OCI-LY1 (cell line): ENCODE data around the gene ASAP3.

Experiments
- H2AFZ ChIP-seq: fragments of 200-600 bp; sonication (generic), shearing (Covaris generic); 2 replicates; pipeline ENCODE4 v1.6.0; 2014; ENCODE audit warnings: antibody characterized with exemption, mild to moderate bottlenecking, low read length
- H3F3A ChIP-seq: fragments of 200-600 bp; sonication (generic), shearing (Covaris generic); 2 replicates; pipeline ENCODE4 v1.6.0; 2014; ENCODE audit warnings: mild to moderate bottlenecking, antibody characterized with exemption, low read length, moderate library complexity; ENCODE audit not compliant: insufficient read depth
- H3K27ac ChIP-seq: fragments of 200-600 bp; sonication (generic); 2 replicates; pipeline ENCODE4 v1.5.1; 2014; ENCODE audit warnings: low read length, mixed run types, mild to moderate bottlenecking, low read depth; ENCODE audit not compliant: poor library complexity, severe bottlenecking
- H3K27me3 ChIP-seq: fragments of 200-600 bp; sonication (generic); 2 replicates; pipeline ENCODE4 v1.6.0; 2014; ENCODE audit warnings: antibody characterized with exemption, mild to moderate bottlenecking, low read length, moderate library complexity; ENCODE audit not compliant: insufficient read depth
- H3K36me3 ChIP-seq: fragments of 200-600 bp; sonication (generic); 2 replicates; pipeline ENCODE4 v1.6.1; 2014; ENCODE audit warnings: mild to moderate bottlenecking, antibody characterized with exemption, low read length, moderate library complexity, mixed read lengths; ENCODE audit not compliant: insufficient read depth
- H3K4me1 ChIP-seq: fragments of 200-600 bp; sonication (generic); 2 replicates; pipeline ENCODE4 v1.5.1; 2014; ENCODE audit warnings: mild to moderate bottlenecking, low read length, moderate library complexity; ENCODE audit not compliant: insufficient read depth, severe bottlenecking
- H3K4me2 ChIP-seq: fragments of 200-600 bp; sonication (generic), shearing (Covaris generic); 2 replicates; pipeline ENCODE4 v1.6.1; 2014; ENCODE audit warnings: low read length
- H3K4me3 ChIP-seq: fragments of 200-600 bp; sonication (generic); 2 replicates; pipeline ENCODE4 v1.5.1; 2014; ENCODE audit warnings: low read length, low read depth, mild to moderate bottlenecking, mixed read lengths; ENCODE audit not compliant: poor library complexity, severe bottlenecking
- H3K79me2 ChIP-seq: fragments of 200-600 bp; shearing (Covaris generic); 2 replicates; pipeline ENCODE4 v1.6.1; 2016; ENCODE audit warnings: mixed run types, low read length, mixed read lengths; ENCODE audit not compliant: insufficient read depth
- H3K9ac ChIP-seq: fragments of 200-600 bp; sonication (generic), shearing (Covaris generic); 2 replicates; pipeline ENCODE4 v1.6.1; 2014; ENCODE audit warnings: mild to moderate bottlenecking, low read length, mixed read lengths
- H3K9me2 ChIP-seq: fragments of 200-600 bp; sonication (generic), shearing (Covaris generic); 2 replicates; pipeline ENCODE4 v1.6.1; 2014; ENCODE audit warnings: low read depth, mild to moderate bottlenecking, low read length, mixed read lengths
- H3K9me3 ChIP-seq: fragments of 200-600 bp; shearing (Covaris generic); 2 replicates; pipeline ENCODE4 v1.6.1; 2014; ENCODE audit warnings: low read length, mixed read lengths
- H4K20me1 ChIP-seq: fragments of 200-600 bp; sonication (generic), shearing (Covaris generic); 2 replicates; pipeline ENCODE4 v1.6.0; 2016; ENCODE audit warnings: mild to moderate bottlenecking, low read length; ENCODE audit not compliant: insufficient read depth
- EZH2 ChIP-seq: fragments of 200-600 bp; sonication (generic), shearing (Covaris generic); IDR thresholded peaks from 2 replicates; pipeline ENCODE4 v1.8.0; 2017; ENCODE audit warnings: borderline replicate concordance, mixed run types, mild to moderate bottlenecking, antibody characterized with exemption, low read length, moderate library complexity, mixed read lengths
- TF ChIP-seq, protein P1 (sequence below): fragments of 200-600 bp; sonication (generic), shearing (Covaris generic); IDR thresholded peaks from 2 replicates; pipeline ENCODE4 v1.5.1; 2017; ENCODE audit warnings: mild to moderate bottlenecking, antibody characterized with exemption, low read length, moderate library complexity, mixed read lengths

The ASAP3 gene

DNA sequence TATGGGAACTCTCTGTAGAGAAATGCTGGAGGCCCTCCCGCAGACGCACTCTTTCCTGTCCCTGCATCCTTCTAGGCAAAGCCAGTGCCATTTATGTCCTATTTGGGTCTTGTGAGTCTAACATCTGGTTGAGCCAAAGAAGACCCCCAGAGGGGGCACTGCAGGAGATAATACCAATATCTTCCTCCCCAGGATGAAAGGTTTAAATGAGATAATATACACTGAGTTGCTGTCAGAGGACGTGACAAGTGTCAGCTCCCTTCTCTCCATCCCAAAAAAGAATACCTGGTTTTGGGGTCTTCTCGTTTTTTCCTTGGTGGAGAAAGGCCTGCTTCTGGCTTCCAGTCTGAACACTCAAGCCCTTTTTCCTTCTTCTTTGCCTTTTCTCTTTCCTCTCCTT lies 67.0 kb downstream of the ASAP3 start:
- no peak overlapping the region for H3K4me2 ChIP-seq
- H3K9me2 ChIP-seq = no peaks in the 10 kb centered on the region
- H3F3A ChIP-seq = no peaks in the 10 kb centered on the region
- H3K79me2 ChIP-seq = no peaks in the 10 kb centered on the region
- H3K4me3 ChIP-seq = no peak overlapping the region
- no peaks in the 10 kb centered on the region for H3K36me3 ChIP-seq
- H3K27me3 ChIP-seq = peaks cover 7% of the 10 kb centered on the region; the same call in 1 of the 2 replicates
- H3K27ac ChIP-seq = no peak overlapping the region
- H3K4me1 ChIP-seq = no peaks in the 10 kb centered on the region
- TF ChIP-seq, protein P1, sequence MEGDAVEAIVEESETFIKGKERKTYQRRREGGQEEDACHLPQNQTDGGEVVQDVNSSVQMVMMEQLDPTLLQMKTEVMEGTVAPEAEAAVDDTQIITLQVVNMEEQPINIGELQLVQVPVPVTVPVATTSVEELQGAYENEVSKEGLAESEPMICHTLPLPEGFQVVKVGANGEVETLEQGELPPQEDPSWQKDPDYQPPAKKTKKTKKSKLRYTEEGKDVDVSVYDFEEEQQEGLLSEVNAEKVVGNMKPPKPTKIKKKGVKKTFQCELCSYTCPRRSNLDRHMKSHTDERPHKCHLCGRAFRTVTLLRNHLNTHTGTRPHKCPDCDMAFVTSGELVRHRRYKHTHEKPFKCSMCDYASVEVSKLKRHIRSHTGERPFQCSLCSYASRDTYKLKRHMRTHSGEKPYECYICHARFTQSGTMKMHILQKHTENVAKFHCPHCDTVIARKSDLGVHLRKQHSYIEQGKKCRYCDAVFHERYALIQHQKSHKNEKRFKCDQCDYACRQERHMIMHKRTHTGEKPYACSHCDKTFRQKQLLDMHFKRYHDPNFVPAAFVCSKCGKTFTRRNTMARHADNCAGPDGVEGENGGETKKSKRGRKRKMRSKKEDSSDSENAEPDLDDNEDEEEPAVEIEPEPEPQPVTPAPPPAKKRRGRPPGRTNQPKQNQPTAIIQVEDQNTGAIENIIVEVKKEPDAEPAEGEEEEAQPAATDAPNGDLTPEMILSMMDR = no peak
- no peak for TF ChIP-seq EZH2
- no peaks in the 10 kb centered on the region for H3K9me3 ChIP-seq
- no peak overlapping the region for H2AFZ ChIP-seq
- no peak overlapping the region for H3K9ac ChIP-seq
- H4K20me1 ChIP-seq = no peaks in the 10 kb centered on the region

DNA sequence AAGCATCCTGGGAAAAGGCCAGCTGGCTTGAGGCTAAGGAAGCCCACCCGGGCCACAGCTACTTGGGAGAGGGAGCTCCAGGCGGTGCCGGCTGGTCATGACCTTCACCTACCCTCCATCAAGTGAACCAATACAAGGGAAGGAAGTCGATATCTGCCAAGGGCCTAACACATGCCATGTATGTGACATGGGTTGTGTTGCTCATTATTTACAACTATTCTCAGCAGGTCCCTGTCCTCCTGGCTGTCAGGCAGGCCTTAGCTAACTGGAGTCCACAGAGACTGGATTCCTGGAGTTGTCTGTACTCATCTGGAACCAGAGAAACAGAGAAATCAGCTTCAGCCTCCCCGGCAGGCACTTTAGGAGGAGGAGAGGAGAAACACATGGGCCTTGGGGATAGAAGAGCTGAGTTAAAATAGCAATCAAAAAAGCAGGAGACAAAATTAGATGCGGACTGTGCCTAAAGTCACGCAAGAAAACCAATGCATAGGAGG lies 75.1 kb downstream of the ASAP3 start:
- Histone ChIP-seq H3K4me2 (no peak overlapping the region), H3K4me3 (no peak overlapping the region), H3F3A (no peaks in the 10 kb centered on the region), H3K9ac (no peak overlapping the region), H4K20me1 (no peaks in the 10 kb centered on the region), H2AFZ (no peak overlapping the region), H3K36me3 (no peaks in the 10 kb centered on the region), H3K79me2 (no peaks in the 10 kb centered on the region), H3K9me2 (no peaks in the 10 kb centered on the region), H3K27me3 (no peaks in the 10 kb centered on the region), H3K4me1 (peaks cover 4% of the 10 kb centered on the region), H3K9me3 (no peaks in the 10 kb centered on the region), H3K27ac (no peak overlapping the region)
- no peak for TF ChIP-seq EZH2
- TF ChIP-seq, protein P1 = no peak

DNA sequence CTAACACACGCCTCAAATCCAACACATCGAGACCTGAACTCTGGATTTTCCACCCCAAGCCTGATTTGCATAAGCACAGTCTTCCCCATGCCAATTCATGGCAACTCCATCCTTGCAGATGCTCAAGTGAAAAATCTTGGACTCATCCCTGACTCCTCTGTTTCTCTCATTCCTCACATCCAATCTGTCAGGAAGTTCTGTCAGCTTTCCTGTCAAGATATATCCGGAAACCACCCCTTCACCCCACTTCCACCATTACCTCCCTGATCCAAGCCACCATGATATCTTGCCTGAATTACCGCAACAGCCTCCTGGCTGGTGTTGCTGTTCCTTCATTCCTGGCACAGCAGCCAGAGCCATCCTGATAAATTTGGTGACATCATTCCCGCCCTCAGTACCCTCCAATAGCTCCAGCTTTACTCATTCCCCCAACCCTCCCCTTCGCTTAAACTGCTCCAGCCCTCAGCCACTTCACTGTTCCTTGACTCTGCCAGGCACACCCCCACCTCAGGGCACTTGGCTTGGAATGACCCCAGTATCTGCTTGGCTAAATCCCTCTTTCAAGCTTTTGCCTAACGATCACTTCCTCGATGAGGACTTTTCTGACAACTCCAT lies 76.9 kb downstream of the ASAP3 start:
- no peak overlapping the region for H3K4me2 ChIP-seq
- no peaks in the 10 kb centered on the region for H3F3A ChIP-seq
- no peaks in the 10 kb centered on the region for H4K20me1 ChIP-seq
- no peaks in the 10 kb centered on the region for H3K9me3 ChIP-seq
- H3K27me3 ChIP-seq = no peaks in the 10 kb centered on the region
- TF ChIP-seq EZH2 = no peak
- TF ChIP-seq, protein P1 = no peak
- H3K79me2 ChIP-seq = no peaks in the 10 kb centered on the region
- no peak overlapping the region for H3K4me3 ChIP-seq
- H2AFZ ChIP-seq = no peak overlapping the region
- no peaks in the 10 kb centered on the region for H3K36me3 ChIP-seq
- H3K4me1 ChIP-seq = peaks cover 4% of the 10 kb centered on the region
- H3K9ac ChIP-seq = no peak overlapping the region
- H3K27ac ChIP-seq = no peak overlapping the region
- no peaks in the 10 kb centered on the region for H3K9me2 ChIP-seq
